ENCODE measurements around the gene CAB39.

- no peak for TF ChIP-seq POLR2A (IDR thresholded peaks at IDR 0.05)
- TF ChIP-seq CTCF (IDR thresholded peaks at IDR 0.05), result no peak
Observed at GRCh38 chr2:230742781-230743180, 30.1 kb downstream of the CAB39 start.
